Keratinocyte (primary cell): ENCODE results near the gene ZNF324B. TPM values are rescaled to one million over a fixed set of nuclear protein-coding genes. Genes with fewer than 3 reads are reported as not detected.
"Not testable (repeated sequence)": the region's sequence is repeated elsewhere in the genome, so short reads cannot be mapped to it uniquely, and the experiment has no call there.

Source experiments
- DNase-seq: peaks from one replicate; pipeline ENCODE4 v3.0.0-alpha.2; 2011; ENCODE audit warnings: low read depth, missing footprints, low spot score
- FAIRE-seq: peaks from 2 replicates; lab custom pipeline; 2011; peaks lifted over from hg19 to GRCh38; lab: Jason Lieb, UNC
- H2AFZ ChIP-seq: 2 replicates; pipeline ENCODE4 v1.6.0; 2012; ENCODE audit warnings: low read length, control low read depth, inconsistent platforms; ENCODE audit not compliant: control insufficient read depth
- H3K27ac ChIP-seq: 2 replicates; pipeline ENCODE4 v1.5.1; 2011; ENCODE audit warnings: low read length; ENCODE audit not compliant: control insufficient read depth, insufficient read depth
- H3K27me3 ChIP-seq: 3 replicates; pipeline ENCODE4 v1.6.0; 2011; ENCODE audit warnings: low read length; ENCODE audit not compliant: control insufficient read depth, insufficient read depth; ENCODE audit errors: extremely low read depth
- H3K36me3 ChIP-seq, 2 experiments: 2 replicates in 1 of 2; 3 replicates in 1 of 2; pipeline ENCODE4 v1.5.1; 2011; ENCODE audit warnings: low read length in 2 of 2, mild to moderate bottlenecking in 1 of 2; ENCODE audit not compliant: control insufficient read depth in 2 of 2, insufficient read depth in 2 of 2; ENCODE audit errors: extremely low read depth in 1 of 2
- H3K4me1 ChIP-seq: 3 replicates; pipeline ENCODE4 v1.5.1; 2011; ENCODE audit warnings: low read length; ENCODE audit not compliant: control insufficient read depth, insufficient read depth; ENCODE audit errors: extremely low read depth
- H3K4me2 ChIP-seq: 3 replicates; pipeline ENCODE4 v1.6.0; 2011; ENCODE audit warnings: low read depth, low read length; ENCODE audit not compliant: control insufficient read depth, insufficient read depth; ENCODE audit errors: extremely low read depth
- H3K4me3 ChIP-seq, 3 experiments: fragments of 200-600 bp in 1 of 3; sonication (generic) in 1 of 3; 2 replicates in 2 of 3; 3 replicates in 1 of 3; pipeline ENCODE4 v1.5.1; 2011 to 2016; ENCODE audit warnings: low read length in 3 of 3, mild to moderate bottlenecking in 3 of 3, control low read depth in 2 of 3, inconsistent platforms in 1 of 3, low read depth in 1 of 3, mixed read lengths in 1 of 3, mixed run types in 1 of 3, moderate library complexity in 1 of 3; ENCODE audit not compliant: control insufficient read depth in 2 of 3, insufficient read depth in 2 of 3; ENCODE audit errors: extremely low read depth in 1 of 3
- H3K79me2 ChIP-seq: 2 replicates; pipeline ENCODE4 v1.6.0; 2012; ENCODE audit warnings: low read length; ENCODE audit not compliant: control insufficient read depth, insufficient read depth
- H3K9ac ChIP-seq: 3 replicates; pipeline ENCODE4 v1.6.0; 2011; ENCODE audit warnings: low read length; ENCODE audit not compliant: control insufficient read depth, insufficient read depth; ENCODE audit errors: extremely low read depth
- H3K9me1 ChIP-seq: 3 replicates; pipeline ENCODE4 v1.6.0; 2011; ENCODE audit warnings: low read length; ENCODE audit not compliant: control insufficient read depth, insufficient read depth; ENCODE audit errors: extremely low read depth
- H3K9me3 ChIP-seq: 2 replicates; pipeline ENCODE4 v1.5.1; 2012; ENCODE audit warnings: low read depth, low read length; ENCODE audit not compliant: control insufficient read depth
- H4K20me1 ChIP-seq: 3 replicates; pipeline ENCODE4 v1.6.0; 2011; ENCODE audit warnings: low read length; ENCODE audit not compliant: control insufficient read depth, insufficient read depth; ENCODE audit errors: extremely low read depth
- CTCF ChIP-seq, 3 experiments: IDR thresholded peaks in 1 of 3; conservative IDR thresholded peaks in 1 of 3; optimal IDR thresholded peaks in 1 of 3; 2 replicates in 2 of 3; 3 replicates in 1 of 3; pipeline versions ENCODE3 to v1.5.1; 2011; ENCODE audit warnings: low read length in 3 of 3, mild to moderate bottlenecking in 3 of 3, moderate library complexity in 2 of 3, control low read depth in 1 of 3, inconsistent platforms in 1 of 3; ENCODE audit not compliant: insufficient read depth in 2 of 3; ENCODE audit errors: extremely low read depth in 1 of 3
- EZH2 ChIP-seq: IDR thresholded peaks from one replicate; pipeline ENCODE4 v1.6.1; 2012; ENCODE audit warnings: inconsistent platforms, mild to moderate bottlenecking, low read length, moderate library complexity
- dilution Hi-C: fragments of 300-500 bp; cut with MboI; formaldehyde crosslinking; loops from one replicate; pipeline ENCODE4 v1.7.0; 2020; ENCODE audit warnings: low sequenced_read_pairs; ENCODE audit not compliant: extremely low pct_ligation_motif_present
- polyA plus RNA-seq, 5 experiments: library from polyadenylated mRNA; depleted of rRNA in 3 of 5; stranded (reverse) in 3 of 5; stranded (forward) in 1 of 5; unstranded in 1 of 5; fragments of >200 nt; gene quantifications; 1 replicate in 1 of 5; 2 replicates in 3 of 5; 3 replicates in 1 of 5; pipeline versions ENCODE4 v1.2.1 to v1.2.3, GENCODE V29; 2011 to 2012; ENCODE audit warnings: missing spikeins in 2 of 5, low read depth in 1 of 5, low replicate concordance in 1 of 5

The ZNF324B gene
- polyA plus RNA-seq, 1 donor (not counting 4 experiments of a cell fraction or from before 2014, with no cell fraction given) = 2.0 TPM

- no peak overlapping the region for H3K27ac ChIP-seq
- H3K9me3 ChIP-seq = peaks cover 2% of the 10 kb centered on the region
- H3K36me3 ChIP-seq = peaks cover 0 to 2% of the 10 kb centered on the region in 2 experiments
- dilution Hi-C loops = no loop called here
- no peak overlapping the region for H3K9ac ChIP-seq
- H3K79me2 ChIP-seq = peaks cover 6% of the 10 kb centered on the region
- H3K27me3 ChIP-seq = no peaks in the 10 kb centered on the region
- peak overlapping the region; percentile 84 for H3K4me2 ChIP-seq
- H4K20me1 ChIP-seq = no peaks in the 10 kb centered on the region
- H3K9me1 ChIP-seq = no peaks in the 10 kb centered on the region
- DNase-seq (no peak), FAIRE-seq (no peak)
- TF ChIP-seq CTCF (optimal IDR thresholded peaks at IDR 0.05 in 1 of 3, IDR thresholded peaks at IDR 0.05 in 1 of 3, conservative IDR thresholded peaks at IDR 0.05 in 1 of 3; ENCODE audit: extremely low read depth in 1 of 3, insufficient read depth in 2 of 3, low read length in 3 of 3) = no peak
- no peak for TF ChIP-seq EZH2
- peaks cover 8% of the 10 kb centered on the region for H3K4me1 ChIP-seq
- H2AFZ ChIP-seq = peak overlapping the region; percentile 90
- peak overlapping the region; percentile 47 to 80 (median 73) for H3K4me3 ChIP-seq
Observed at GRCh38 chr19:58440556-58440955, 10.9 kb upstream of the ZNF324B start.

GRCh38 chr19:58442986-58443385, 8.4 kb upstream of the ZNF324B start:
- FAIRE-seq, H3K27ac ChIP-seq, H3K27me3 ChIP-seq, H4K20me1 ChIP-seq, H3K36me3 ChIP-seq, H3K9me3 ChIP-seq, H2AFZ ChIP-seq, H3K4me3 ChIP-seq, DNase-seq, H3K4me1 ChIP-seq, H3K9ac ChIP-seq, H3K9me1 ChIP-seq, H3K4me2 ChIP-seq, dilution Hi-C loops, H3K79me2 ChIP-seq: not testable (repeated sequence)

- H3K9me3 ChIP-seq, H3K36me3 ChIP-seq, H4K20me1 ChIP-seq, FAIRE-seq, dilution Hi-C loops, DNase-seq, H3K27me3 ChIP-seq, H3K4me2 ChIP-seq, H3K4me3 ChIP-seq, H2AFZ ChIP-seq, H3K27ac ChIP-seq, H3K79me2 ChIP-seq, H3K9me1 ChIP-seq, H3K9ac ChIP-seq: not testable (repeated sequence)
- peaks cover 11% of the 10 kb centered on the region for H3K4me1 ChIP-seq
Observed at GRCh38 chr19:58448860-58449259, 2.6 kb upstream of the ZNF324B start.

- DNase-seq, H3K9me1 ChIP-seq, H3K9me3 ChIP-seq, dilution Hi-C loops, H3K36me3 ChIP-seq, H3K4me3 ChIP-seq, H3K4me2 ChIP-seq, H2AFZ ChIP-seq, H3K9ac ChIP-seq, H3K27me3 ChIP-seq, FAIRE-seq, H3K79me2 ChIP-seq, H4K20me1 ChIP-seq, H3K27ac ChIP-seq: not testable (repeated sequence)
- peaks cover 11% of the 10 kb centered on the region for H3K4me1 ChIP-seq
Observed at GRCh38 chr19:58449980-58450379, 1.4 kb upstream of the ZNF324B start.
